GM21447 (cell line): ENCODE results near the gene DNMBP.
"Not testable (repeated sequence)": the region's sequence is repeated elsewhere in the genome, so short reads cannot be mapped to it uniquely, and the experiment has no call there.

Experiments
- ATAC-seq: cut with Tn5 transposase; IDR thresholded peaks from one replicate; pipeline ENCODE4 v1.9.1; 2021; ENCODE audit not compliant: unreplicated experiment

The DNMBP gene

DNA sequence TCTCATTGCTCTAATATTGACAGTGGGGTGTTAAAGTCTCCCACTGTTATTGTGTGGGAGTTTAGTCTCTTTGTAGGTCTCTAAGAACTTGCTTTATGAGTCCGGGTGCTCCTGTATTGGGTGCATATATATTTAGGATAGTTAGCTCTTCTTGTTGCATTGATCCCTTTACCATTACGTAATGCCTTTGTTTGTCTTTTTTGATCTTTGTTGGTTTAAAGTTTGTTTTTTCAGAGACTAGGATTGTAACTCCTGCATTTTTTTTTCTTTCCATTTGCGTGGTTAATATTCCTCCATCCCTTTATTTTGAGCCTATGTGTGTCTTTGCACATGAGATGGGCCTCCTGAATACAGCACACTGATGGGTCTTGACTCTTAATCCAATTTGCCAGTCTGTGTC lies 142.5 kb downstream of the DNMBP start:
- not testable (repeated sequence) for ATAC-seq

DNA sequence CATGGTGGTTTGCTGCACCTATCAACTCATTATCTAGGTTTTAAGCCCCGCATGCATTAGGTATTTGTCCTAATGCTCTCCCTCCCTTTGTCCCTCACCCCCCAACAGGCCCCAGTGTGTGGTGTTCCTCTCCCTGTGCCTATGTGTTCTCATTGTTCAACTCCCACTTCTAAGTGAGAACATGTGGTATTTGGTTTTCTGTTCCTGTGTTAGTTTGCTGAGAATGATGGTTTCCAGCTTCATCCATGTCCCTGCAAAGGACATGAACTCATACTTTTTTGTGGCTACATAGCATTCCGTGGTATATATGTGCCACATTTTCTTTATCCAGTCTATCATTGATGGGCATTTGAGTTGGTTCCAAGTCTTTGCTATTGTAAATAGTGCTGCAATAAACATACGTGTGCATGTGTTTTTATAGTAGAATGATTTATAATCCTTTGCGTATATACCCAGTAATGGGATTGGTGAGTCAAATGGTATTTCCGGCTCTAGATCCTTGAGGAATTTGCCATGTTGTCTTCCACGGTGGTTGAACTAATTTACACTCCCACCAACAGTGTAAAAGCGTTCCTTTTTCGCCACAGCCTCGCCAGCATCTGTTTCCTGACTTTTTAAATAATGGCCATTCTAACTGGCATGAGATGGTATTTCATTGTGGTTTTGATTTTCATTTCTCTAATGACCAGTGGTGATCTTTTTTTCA lies 146.1 kb downstream of the DNMBP start:
- ATAC-seq: not testable (repeated sequence)

DNA sequence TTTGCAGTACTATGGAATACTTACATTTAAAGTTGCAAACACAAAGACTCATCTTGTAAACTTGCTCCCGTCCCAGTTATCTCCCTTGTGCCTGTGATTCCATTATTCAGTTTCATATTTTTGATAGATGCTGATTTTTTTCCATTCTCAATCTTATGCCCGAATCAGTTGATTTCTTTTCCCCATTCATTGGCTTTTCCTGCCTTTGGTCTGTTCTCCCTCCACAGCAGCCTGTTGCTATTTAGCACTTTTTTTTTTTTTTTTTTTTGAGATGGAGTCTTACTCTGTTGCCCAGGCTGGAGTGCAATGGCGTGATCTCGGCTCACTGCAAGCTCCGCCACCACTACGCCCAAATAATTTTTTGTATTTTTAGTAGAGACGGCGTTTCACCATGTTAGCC lies 149.3 kb downstream of the DNMBP start:
- no peak for ATAC-seq

DNA sequence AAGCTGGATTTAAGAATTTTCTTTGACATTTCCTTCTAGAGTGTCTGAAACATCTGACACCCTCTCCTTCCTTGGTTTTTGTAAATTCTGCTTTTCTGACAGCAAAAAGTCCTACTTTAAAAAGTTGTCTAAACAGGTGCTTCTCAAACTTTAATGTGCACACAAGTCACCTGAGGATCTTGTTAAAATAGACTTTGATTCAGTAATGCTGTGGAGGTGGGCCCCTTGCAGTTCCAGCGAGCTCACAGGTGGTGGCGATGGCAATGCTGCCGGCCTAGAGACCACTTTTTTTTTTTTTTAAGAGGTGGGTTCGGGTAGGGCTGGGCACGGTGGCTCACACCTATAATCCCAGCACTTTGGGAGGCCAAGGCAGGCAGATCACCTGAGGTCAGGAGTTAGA lies 150.2 kb downstream of the DNMBP start:
- ATAC-seq: no peak

DNA sequence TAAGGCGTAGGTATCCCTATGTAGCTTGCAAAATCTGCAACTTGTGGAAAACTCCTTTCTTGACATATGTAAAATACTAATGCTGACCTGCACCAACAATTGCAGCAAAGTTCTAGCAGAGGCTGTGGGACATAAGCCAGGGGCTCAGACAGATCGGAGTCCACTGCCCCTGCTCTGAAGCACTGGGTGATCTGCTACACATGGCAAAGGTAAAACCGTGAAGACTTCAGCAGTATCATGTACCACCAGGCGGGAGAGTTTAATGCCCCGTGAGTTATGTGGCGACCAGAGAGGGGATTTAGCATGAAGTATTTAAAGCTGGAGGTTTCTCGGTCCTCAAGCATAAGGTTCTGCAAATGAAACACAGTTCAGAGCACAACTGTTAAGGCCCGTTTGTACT lies 150.9 kb downstream of the DNMBP start:
- ATAC-seq: no peak

DNA sequence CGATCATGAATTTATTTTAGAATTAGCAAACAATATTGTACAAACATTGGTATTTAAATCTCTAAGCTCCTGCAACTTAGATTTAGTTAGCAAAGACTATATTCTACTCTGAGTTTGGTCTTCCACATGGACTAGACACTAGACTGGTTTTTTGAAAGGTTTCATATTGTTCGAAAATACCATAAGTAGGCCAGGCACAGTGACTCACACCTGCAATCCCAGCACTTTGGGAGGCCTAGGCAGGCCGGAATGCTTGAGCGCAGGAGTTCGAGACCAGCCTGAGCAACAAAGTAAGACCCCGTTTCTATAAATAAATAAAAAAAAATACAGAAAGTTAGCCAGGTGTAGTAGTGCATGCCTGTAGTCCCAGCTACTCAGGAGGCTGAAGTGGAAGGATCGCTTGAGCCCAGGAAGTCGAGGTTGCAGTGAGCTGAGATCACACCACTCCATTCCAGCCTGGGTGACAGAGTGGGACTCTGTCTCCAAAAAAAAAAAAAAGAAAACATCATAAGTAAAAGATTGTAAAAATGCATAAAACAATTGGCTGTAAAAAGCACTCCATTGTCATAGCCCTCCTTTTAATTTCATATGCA lies 154.2 kb downstream of the DNMBP start:
- ATAC-seq: no peak

DNA sequence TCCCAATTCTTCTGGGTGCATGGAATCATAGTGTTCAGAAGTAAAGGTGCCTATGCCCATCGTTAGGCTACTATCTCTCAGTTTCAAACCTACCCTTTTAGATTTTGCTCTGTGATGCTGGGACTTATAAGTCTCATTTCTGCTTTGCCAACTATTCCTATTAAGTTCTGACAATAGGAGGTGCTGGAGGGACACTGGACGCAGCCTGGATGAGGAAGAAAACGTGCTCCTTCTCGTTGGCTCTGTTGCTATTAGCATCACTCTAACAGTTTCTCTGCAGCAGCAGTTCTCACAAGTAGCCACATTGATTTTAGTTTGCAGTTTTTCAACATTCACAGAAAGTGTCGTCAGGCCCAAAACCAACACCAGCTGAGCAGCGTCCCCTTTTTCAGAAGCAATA lies 154.9 kb downstream of the DNMBP start:
- ATAC-seq: no peak

DNA sequence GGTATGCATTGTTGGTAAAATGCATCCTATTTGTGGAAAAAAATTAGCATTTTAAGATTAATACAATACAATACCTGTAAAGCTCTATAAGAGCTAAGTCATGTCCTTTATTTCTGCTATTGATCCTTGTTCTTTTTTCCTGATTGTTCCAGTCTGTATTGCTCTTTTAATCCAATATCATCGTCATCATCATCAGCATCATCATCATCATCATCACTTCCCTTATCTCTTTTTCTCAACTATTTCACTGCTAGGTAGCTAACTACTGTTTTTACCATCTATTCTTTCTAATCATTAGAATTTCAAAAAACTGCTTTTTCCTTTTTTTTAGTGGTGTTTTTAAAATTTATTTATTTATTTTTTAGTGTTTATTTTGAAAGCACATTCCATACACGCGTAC lies 156.1 kb downstream of the DNMBP start:
- no peak for ATAC-seq

DNA sequence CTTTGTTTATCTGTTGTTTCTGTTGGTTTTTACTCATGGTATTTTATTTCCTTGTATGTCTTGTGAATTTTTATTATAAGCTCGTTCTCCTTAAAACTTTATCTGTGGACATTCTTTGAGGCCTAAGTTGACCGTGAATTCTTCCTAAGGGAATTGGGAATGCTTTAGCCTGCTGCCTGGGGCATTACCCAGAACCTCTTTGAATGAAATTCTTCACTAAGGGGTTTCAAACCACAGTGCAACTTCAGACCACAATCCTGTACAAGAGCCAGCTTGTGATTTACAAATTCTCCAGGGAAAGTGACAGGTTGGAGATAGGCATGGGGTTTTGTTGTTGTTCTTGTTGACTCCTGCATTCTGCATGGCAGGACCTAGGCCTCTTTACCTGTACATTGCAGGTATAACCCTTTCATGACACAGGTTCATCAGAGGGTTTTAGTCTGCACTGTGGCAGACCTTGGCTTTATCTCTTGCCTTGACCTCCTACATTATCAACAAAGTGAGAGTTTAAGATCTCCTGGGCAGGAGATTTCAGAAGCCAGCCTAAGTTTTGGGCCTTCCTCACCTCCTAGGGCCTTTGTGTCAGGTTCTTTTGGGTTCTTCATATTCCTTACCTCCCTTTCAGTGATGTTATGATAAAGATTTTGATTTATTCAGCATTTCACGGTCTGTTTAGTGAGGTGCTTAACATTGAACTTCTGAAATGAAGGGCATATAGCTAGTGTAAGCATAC lies 157.1 kb downstream of the DNMBP start:
- no peak for ATAC-seq

DNA sequence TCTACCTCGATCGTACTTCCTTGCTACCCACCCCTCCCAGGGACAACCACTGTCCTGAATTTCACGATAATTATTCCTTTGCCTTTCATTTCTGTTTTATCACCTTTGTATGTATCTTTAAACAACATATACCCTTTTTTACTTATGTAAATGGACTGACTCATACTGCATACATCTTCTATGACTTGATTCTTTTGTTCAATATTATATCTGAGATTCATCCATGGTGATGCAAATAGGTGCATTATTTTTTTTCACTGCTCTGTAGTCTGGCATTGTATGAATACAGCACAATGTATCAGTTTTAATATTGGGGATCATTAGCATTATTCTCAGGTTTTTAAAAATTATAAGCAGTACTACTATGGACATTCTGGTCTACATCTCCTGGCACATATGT lies 157.9 kb downstream of the DNMBP start:
- no peak for ATAC-seq

DNA sequence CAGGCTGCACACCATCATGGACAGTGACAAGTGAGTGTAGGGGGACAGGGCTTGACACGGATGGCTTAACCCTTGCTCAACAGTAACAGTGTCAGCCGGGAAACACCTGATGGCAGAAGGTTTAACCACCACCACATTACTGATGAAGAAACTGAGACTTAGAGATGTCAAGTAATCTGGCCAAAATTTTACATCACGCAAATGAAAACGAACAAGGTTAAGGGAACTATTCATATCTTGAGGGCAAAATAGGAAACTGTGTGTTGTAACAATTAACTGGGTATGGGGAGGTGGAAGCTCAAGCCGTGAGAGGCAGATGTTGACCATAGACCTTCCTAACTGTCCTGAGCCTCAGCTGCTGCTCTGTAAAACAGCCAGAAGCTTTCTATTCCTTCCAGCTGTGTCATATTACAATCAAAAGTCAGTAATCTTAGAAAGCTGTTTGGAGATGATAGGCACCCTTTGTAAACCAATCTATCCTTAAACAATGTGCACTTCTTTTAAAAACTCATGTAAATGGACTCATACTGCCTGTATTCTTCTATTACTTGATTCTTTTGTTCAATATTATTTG lies 158.9 kb downstream of the DNMBP start:
- ATAC-seq: no peak

DNA sequence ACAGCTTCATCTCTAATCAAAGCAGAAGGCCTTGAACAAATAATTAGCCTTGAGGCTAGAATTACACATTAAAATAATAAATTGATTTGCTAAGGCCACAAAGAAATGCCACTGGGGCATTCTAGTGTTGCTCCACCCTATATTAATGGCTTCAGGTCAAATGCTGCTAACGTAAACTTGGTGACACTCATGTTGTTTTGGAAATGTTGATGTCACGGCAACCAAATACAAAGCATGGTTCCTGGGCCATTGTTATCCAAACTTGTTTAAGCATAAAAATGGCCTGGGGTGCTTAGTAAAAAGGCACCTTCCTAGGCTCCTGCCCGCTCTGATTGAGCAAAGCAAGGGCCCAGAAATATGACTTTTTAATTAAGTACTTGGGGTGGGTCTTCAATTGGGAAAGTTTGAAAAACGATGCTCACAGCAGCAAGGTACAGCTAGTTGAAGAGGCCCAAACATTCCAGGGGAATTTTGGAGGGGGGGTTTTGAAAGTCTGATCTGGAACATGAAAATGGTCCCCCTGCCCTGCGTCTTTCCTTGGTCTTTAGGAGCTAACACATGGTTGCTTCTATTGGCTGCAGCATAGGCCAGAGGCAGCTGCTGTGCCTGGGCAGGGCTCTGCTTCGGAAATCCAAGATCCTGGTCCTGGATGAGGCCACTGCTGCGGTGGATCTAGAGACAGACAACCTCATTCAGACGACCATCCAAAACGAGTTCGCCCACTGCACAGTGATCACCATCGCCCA lies 159.6 kb downstream of the DNMBP start:
- ATAC-seq: no peak

DNA sequence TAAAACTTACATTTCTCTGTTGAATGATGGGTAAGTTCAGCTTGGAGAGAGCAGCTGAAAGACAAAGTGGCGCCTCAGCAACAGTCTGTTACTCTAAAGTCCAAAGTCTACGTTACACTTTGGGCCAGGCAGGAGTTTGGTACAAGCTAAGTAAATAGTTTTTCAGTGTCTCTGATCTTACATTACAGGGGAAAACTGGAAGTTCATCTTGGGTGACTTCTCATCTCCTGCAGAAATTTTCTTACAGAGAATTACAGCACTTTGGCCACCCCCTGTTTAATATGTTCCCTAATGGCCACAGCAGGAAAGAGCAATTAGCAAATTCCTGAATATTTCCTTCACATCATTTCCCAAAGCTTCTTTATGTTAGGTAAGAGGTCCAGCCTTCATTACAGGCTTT lies 160.2 kb downstream of the DNMBP start:
- ATAC-seq: no peak

DNA sequence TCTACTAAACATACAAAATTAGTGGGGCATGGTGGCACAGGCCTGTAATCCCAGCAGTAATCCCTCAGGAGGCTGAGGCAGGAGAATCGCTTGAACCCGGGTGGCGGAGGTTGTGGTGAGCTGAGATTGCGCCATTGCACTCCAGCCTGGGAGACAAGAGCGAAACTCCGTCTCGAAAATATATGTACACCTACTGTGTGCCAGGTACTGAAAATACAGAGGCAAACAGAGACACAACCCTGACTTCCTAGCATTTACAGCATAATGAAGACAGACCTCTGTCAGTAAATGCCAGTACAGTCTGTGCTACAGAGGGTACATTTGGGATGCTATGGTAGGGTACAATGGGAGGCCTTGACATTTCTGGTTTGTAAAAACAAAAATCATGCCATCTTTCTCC lies 160.7 kb downstream of the DNMBP start:
- no peak for ATAC-seq

DNA sequence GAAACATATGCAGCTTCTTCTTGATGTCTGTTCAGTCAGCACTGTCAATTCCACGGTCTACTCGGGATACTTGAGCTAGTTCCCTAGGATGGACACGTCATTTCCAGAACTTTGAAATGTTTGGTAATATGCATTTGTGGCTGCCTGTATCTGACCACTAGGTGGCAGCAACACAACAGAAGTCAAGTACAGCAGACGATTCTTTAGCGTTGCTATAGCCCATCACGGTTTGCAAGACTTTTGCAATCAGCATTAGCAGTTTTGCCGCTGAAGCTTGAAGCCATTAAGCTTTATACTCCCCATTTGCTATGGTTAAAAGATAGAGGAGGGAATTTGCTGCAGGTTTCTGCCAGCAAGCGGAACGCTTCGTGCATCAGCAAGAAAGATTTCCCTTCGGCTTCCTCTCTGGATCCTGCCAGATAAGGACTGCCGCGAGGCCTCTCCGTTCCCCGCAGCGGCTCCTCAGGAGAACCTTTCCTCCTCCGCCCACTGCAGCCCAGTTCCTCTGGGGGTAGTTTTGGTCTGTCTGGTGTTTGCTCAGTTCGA lies 163.8 kb downstream of the DNMBP start:
- no peak for ATAC-seq

DNA sequence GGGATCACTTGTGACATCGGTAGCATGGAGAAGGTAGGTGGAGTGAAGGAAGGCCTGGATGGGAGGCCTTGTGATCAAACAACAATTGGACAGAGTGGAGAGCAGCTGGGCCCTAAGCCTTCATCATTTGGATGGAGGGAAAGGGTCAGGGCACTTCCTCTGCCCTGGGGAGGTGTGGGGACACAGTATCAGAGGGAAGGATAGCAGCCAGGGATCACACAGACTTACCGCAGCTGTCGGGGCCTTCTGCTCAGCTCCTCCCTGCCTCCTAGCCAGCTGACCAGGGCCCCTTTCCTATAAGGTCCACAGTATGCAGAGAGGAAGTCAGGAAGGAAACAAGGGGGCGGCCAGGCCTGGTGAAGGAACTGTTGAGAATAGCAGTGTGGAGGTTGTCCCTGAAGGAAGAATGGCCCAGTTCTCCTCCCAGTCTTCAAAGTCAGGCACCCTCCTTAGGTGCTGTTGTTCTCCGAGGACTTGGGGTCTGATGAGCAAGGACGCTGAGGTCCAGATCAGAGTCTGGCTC lies 165.3 kb downstream of the DNMBP start:
- ATAC-seq: no peak

DNA sequence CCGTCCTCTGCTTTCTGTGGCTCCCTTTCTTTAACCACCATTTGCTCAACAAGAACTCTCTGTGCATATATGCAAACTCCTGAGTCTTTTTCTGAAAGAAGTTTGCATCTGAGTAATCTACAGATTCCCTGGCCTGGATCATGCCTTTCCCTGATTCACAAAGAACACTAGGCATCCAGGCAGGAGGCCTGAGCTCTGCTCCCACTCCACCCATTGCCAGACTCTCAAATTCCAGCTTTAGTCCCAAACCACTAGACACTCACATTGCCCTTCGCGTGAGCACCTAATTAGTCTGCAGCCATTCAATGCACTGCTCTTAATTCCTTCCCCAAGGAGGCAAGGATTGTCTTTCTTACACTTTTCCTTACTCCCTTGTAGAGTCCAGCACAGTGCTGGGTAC lies 166.4 kb downstream of the DNMBP start:
- no peak for ATAC-seq

DNA sequence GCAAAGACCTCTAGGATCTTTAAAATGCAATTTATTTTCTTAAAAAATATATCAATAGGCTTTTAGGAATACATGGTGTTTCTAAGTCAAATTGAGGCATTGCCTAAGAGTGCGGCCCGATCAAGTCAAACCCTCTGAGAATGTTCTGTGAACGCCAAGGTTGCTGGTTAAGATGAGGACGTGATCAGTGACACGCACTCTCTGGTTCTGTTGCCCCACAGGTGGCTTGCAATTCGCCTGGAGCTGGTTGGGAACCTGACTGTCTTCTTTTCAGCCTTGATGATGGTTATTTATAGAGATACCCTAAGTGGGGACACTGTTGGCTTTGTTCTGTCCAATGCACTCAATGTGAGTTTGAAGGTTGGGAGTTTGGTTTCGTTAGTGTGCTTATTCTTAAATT lies 168.0 kb downstream of the DNMBP start:
- no peak for ATAC-seq

DNA sequence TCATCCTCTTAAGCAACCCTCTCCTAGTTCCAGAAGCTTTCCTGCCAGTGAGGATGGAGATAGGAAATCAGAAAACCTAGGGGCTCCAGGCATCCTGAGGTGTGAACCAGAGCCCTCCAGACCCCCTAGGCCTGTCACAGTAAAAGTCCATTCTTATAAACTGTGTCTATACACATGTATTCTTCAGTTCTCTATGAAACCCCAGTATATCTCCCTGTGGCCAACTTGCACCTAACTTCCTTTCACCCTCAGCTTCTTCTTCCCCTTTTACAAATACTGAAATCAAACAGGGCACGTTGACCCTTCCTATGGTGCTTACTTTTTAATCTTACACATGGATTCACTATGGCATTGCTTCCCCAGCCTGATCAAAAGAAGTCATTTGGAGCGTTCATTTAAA lies 168.9 kb downstream of the DNMBP start:
- not testable (repeated sequence) for ATAC-seq

DNA sequence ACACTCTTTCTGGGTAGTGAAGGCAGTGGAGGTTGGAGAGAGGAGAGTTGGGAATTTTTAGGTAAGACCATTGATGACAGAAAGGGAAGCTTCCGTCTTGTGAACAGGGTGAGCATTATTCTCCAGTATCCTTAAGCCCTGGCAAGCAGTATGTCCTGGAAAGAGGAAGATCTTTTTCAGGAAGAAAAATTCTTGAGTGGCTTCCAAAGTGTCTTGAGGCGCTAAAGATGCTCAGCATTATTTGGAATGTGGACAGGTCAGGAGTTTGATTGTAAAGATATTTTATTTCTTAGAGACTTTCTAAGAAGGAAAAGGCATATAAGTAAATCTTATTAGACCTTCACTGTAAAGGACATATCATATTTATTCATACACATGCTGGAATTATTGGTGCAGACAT lies 173.0 kb downstream of the DNMBP start:
- no peak for ATAC-seq

DNA sequence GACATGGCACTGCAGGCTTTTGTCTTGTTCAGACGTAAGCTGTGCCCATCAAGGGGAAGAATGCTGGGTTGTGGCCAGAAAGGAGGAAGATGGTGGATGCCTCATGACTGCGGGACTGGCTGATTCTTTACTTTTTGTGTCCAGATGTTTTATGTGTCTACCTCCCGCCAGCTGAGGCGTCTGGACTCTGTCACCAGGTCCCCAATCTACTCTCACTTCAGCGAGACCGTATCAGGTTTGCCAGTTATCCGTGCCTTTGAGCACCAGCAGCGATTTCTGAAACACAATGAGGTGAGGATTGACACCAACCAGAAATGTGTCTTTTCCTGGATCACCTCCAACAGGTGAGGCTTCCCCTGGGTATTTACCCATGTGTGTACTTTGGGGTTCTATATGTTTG lies 173.8 kb downstream of the DNMBP start:
- ATAC-seq: no peak
